DOHH2 (cell line): Measurements from ENCODE around the gene HNRNPM.

Experiments used
- EZH2phosphoT487 ChIP-seq: fragments of 200-600 bp; sonication (generic); IDR thresholded peaks from 2 replicates; pipeline ENCODE4 v1.6.1; 2017; ENCODE audit warnings: borderline replicate concordance, mild to moderate bottlenecking, antibody characterized with exemption, low read length, moderate library complexity, mixed read lengths
- TF ChIP-seq, protein P1 (sequence below): fragments of 200-600 bp; sonication (generic); IDR thresholded peaks from one replicate; pipeline ENCODE4 v1.5.1; 2014; ENCODE audit warnings: antibody characterized with exemption, mild to moderate bottlenecking, low read depth, low read length; ENCODE audit not compliant: poor library complexity, severe bottlenecking

- TF ChIP-seq, protein P1, sequence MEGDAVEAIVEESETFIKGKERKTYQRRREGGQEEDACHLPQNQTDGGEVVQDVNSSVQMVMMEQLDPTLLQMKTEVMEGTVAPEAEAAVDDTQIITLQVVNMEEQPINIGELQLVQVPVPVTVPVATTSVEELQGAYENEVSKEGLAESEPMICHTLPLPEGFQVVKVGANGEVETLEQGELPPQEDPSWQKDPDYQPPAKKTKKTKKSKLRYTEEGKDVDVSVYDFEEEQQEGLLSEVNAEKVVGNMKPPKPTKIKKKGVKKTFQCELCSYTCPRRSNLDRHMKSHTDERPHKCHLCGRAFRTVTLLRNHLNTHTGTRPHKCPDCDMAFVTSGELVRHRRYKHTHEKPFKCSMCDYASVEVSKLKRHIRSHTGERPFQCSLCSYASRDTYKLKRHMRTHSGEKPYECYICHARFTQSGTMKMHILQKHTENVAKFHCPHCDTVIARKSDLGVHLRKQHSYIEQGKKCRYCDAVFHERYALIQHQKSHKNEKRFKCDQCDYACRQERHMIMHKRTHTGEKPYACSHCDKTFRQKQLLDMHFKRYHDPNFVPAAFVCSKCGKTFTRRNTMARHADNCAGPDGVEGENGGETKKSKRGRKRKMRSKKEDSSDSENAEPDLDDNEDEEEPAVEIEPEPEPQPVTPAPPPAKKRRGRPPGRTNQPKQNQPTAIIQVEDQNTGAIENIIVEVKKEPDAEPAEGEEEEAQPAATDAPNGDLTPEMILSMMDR: no peak
- TF ChIP-seq EZH2phosphoT487: no peak
These were observed 41.9 kb downstream of the HNRNPM start for GRCh38 chr19:8486661-8487136.
